ENCODE results near the gene VIPR2. TPM values are rescaled to one million over a fixed set of nuclear protein-coding genes. Genes with fewer than 3 reads are reported as not detected.

The VIPR2 gene
- polyA plus RNA-seq, 1 donor from 2014 or later = 0.51 TPM

DNA sequence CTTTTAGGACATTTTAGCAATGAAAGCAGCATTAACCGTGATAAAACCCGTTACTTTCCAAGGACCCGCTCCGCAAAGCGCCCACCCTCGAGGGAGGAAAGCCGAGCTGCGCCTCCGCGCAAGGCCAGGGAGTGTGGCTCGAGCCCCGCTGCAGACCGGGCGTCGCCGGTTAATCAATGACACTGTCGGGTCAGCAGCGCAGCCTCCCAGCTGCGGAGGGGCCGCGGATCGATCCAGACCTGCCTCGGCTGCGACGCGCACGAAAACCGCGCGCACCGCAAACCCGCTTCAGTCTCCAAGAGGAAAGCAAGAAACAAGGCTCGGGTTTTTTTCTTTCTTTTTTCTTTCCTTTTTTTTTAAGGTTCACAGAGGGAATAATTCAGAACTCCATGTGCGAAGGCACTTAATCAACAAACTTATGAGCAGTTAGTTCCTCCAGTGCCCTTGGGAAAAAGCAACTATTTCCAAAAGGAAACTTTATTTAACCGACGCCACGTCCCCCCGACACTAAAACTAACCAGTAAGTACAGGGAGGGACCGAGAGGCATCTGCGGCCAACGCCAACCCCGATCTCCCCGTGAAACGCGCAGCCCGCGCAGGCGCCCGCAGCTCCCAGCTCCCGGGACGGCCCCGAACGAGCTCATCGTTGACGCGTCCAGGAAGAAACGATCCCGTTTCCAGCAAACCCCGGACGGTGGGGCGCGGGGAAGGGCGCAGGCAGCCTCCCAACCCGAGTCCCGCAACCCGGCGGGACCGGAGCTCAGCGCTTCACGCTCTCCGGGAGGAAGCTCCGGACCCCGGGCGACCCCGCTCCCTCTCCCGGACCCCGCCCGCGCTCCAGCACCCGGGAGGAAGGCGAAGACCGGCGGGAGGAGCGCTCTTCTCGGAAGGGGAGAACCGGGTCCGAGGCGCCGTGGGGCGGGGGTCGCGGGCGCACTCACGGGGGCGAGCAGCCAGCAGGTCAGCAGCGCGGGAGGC lies 598 bp downstream of the VIPR2 start:
- no peak overlapping the region for H2AFZ ChIP-seq (ENCODE audit: low read depth, low read length)

DNA sequence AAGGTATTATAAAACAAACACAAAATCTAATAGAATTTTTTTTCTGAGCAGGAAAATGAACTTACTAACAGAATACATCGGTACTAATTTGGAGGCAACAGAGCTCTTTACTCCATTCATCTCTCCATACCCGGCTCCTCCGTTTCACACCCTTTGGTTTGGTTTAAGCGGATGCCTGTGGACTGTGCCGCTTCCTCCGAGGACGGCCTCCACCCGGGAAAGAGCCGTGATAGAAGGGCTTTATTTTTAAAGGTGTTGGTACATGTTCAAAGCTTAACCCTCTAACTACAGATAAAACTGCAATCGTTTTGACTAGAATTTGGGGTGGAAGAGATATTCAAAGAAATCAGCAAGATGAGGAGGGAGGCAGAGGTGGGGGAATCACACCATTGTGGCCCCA lies 1.9 kb downstream of the VIPR2 start:
- H3K36me3 ChIP-seq (ENCODE audit: insufficient read depth, low read length) = no peaks in the 10 kb centered on the region
- peaks cover 44% of the 10 kb centered on the region for H3K27me3 ChIP-seq (ENCODE audit: insufficient read depth, low read depth, low read length)
- no peaks in the 10 kb centered on the region for H3K9me2 ChIP-seq (ENCODE audit: insufficient read depth, low read length)
- H3K9ac ChIP-seq (ENCODE audit: low read length) = no peak overlapping the region
- H3F3A ChIP-seq (ENCODE audit: insufficient read depth, low read length, poor library complexity, severe bottlenecking) = peaks cover 3% of the 10 kb centered on the region
- H4K20me1 ChIP-seq (ENCODE audit: insufficient read depth) = no peaks in the 10 kb centered on the region
- H3K79me2 ChIP-seq (replicated peaks; ENCODE audit: insufficient read depth, low read length) = no peaks in the 10 kb centered on the region
- no peak overlapping the region for H3K4me3 ChIP-seq (ENCODE audit: low read length)
- no peak overlapping the region for H2AFZ ChIP-seq (ENCODE audit: low read depth, low read length)
- H3K4me2 ChIP-seq (ENCODE audit: low read length) = no peak overlapping the region
- H3K27ac ChIP-seq (ENCODE audit: low read length) = no peak overlapping the region
- H3K9me3 ChIP-seq (ENCODE audit: low read length) = peaks cover 10% of the 10 kb centered on the region
- TF ChIP-seq EP300 (conservative IDR thresholded peaks at IDR 0.05; ENCODE audit: poor library complexity, severe bottlenecking) (no peak), POLR2AphosphoS5 (IDR thresholded peaks at IDR 0.05) (peak; percentile 9)

More for the DNA sequence above, 598 bp downstream of the VIPR2 start:
- Histone ChIP-seq H3K36me3 (ENCODE audit: insufficient read depth, low read length) (no peaks in the 10 kb centered on the region), H3F3A (ENCODE audit: insufficient read depth, low read length, poor library complexity, severe bottlenecking) (peaks cover 3% of the 10 kb centered on the region), H3K9me3 (ENCODE audit: low read length) (peaks cover 10% of the 10 kb centered on the region), H3K9ac (ENCODE audit: low read length) (peak overlapping the region; percentile 50), H3K9me2 (ENCODE audit: insufficient read depth, low read length) (no peaks in the 10 kb centered on the region), H3K27ac (ENCODE audit: low read length) (no peak overlapping the region), H3K27me3 (ENCODE audit: insufficient read depth, low read depth, low read length) (peaks cover 44% of the 10 kb centered on the region), H3K79me2 (replicated peaks; ENCODE audit: insufficient read depth, low read length) (no peaks in the 10 kb centered on the region), H4K20me1 (ENCODE audit: insufficient read depth) (no peaks in the 10 kb centered on the region), H3K4me2 (ENCODE audit: low read length) (peak overlapping the region; percentile 68), H3K4me3 (ENCODE audit: low read length) (peak overlapping the region; percentile 79)
- TF ChIP-seq TAF1 (IDR thresholded peaks at IDR 0.05; ENCODE audit: low read depth) = no peak
- peak; percentile 9 for TF ChIP-seq RAD21 (conservative IDR thresholded peaks at IDR 0.05)
- peak; percentile 38 for TF ChIP-seq POLR2AphosphoS5 (IDR thresholded peaks at IDR 0.05)
- TF ChIP-seq EZH2 (IDR thresholded peaks at IDR 0.05; ENCODE audit: borderline replicate concordance, insufficient read depth, low read length, poor library complexity, severe bottlenecking) = peak; percentile 48
- peak; percentile 8 for TF ChIP-seq MXI1 (conservative IDR thresholded peaks at IDR 0.05; ENCODE audit: poor library complexity, severe bottlenecking)

DNA sequence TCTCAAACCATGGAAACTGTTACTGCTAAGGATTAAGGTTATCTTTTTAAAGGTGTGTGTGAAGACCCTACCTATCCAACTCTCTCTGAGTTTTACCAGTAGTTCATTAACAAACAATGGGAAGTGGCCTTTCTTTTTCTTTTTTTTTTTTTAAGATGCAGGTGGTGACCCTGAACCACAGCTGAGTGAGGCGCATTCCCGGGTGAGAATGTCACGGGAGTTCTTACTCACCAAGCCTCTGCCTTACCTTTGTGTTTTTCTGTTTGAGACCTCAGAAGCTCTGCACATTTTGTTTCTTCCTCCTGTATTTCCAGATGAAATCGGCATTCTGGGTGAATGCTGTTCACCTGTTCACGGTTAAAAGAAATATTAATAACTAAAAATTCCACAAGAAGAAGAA lies 2.5 kb downstream of the VIPR2 start:
- Histone ChIP-seq H3K4me2 (ENCODE audit: low read length) (no peak overlapping the region), H3K27ac (ENCODE audit: low read length) (no peak overlapping the region), H4K20me1 (ENCODE audit: insufficient read depth) (no peaks in the 10 kb centered on the region), H3K9me3 (ENCODE audit: low read length) (peaks cover 10% of the 10 kb centered on the region), H3F3A (ENCODE audit: insufficient read depth, low read length, poor library complexity, severe bottlenecking) (peaks cover 3% of the 10 kb centered on the region), H3K9me2 (ENCODE audit: insufficient read depth, low read length) (no peaks in the 10 kb centered on the region), H3K36me3 (ENCODE audit: insufficient read depth, low read length) (no peaks in the 10 kb centered on the region), H3K79me2 (replicated peaks; ENCODE audit: insufficient read depth, low read length) (no peaks in the 10 kb centered on the region), H3K9ac (ENCODE audit: low read length) (no peak overlapping the region), H2AFZ (ENCODE audit: low read depth, low read length) (no peak overlapping the region), H3K27me3 (ENCODE audit: insufficient read depth, low read depth, low read length) (peaks cover 44% of the 10 kb centered on the region), H3K4me3 (ENCODE audit: low read length) (no peak overlapping the region)
- TF ChIP-seq EP300 (conservative IDR thresholded peaks at IDR 0.05; ENCODE audit: poor library complexity, severe bottlenecking) (no peak), SMC3 (conservative IDR thresholded peaks at IDR 0.05; ENCODE audit: poor library complexity) (no peak), TAF1 (IDR thresholded peaks at IDR 0.05; ENCODE audit: low read depth) (no peak), RAD21 (conservative IDR thresholded peaks at IDR 0.05) (no peak), EZH2 (IDR thresholded peaks at IDR 0.05; ENCODE audit: borderline replicate concordance, insufficient read depth, low read length, poor library complexity, severe bottlenecking) (no peak), MXI1 (conservative IDR thresholded peaks at IDR 0.05; ENCODE audit: poor library complexity, severe bottlenecking) (no peak), POLR2AphosphoS5 (IDR thresholded peaks at IDR 0.05) (no peak)
- TF ChIP-seq, protein P1, sequence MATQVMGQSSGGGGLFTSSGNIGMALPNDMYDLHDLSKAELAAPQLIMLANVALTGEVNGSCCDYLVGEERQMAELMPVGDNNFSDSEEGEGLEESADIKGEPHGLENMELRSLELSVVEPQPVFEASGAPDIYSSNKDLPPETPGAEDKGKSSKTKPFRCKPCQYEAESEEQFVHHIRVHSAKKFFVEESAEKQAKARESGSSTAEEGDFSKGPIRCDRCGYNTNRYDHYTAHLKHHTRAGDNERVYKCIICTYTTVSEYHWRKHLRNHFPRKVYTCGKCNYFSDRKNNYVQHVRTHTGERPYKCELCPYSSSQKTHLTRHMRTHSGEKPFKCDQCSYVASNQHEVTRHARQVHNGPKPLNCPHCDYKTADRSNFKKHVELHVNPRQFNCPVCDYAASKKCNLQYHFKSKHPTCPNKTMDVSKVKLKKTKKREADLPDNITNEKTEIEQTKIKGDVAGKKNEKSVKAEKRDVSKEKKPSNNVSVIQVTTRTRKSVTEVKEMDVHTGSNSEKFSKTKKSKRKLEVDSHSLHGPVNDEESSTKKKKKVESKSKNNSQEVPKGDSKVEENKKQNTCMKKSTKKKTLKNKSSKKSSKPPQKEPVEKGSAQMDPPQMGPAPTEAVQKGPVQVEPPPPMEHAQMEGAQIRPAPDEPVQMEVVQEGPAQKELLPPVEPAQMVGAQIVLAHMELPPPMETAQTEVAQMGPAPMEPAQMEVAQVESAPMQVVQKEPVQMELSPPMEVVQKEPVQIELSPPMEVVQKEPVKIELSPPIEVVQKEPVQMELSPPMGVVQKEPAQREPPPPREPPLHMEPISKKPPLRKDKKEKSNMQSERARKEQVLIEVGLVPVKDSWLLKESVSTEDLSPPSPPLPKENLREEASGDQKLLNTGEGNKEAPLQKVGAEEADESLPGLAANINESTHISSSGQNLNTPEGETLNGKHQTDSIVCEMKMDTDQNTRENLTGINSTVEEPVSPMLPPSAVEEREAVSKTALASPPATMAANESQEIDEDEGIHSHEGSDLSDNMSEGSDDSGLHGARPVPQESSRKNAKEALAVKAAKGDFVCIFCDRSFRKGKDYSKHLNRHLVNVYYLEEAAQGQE (IDR thresholded peaks at IDR 0.05; ENCODE audit: borderline replicate concordance) = no peak
- TF ChIP-seq, protein P2, sequence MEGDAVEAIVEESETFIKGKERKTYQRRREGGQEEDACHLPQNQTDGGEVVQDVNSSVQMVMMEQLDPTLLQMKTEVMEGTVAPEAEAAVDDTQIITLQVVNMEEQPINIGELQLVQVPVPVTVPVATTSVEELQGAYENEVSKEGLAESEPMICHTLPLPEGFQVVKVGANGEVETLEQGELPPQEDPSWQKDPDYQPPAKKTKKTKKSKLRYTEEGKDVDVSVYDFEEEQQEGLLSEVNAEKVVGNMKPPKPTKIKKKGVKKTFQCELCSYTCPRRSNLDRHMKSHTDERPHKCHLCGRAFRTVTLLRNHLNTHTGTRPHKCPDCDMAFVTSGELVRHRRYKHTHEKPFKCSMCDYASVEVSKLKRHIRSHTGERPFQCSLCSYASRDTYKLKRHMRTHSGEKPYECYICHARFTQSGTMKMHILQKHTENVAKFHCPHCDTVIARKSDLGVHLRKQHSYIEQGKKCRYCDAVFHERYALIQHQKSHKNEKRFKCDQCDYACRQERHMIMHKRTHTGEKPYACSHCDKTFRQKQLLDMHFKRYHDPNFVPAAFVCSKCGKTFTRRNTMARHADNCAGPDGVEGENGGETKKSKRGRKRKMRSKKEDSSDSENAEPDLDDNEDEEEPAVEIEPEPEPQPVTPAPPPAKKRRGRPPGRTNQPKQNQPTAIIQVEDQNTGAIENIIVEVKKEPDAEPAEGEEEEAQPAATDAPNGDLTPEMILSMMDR (IDR thresholded peaks at IDR 0.05; ENCODE audit: poor library complexity, severe bottlenecking) = no peak

Measured in neural cell (in vitro differentiated cells).